ENCODE results near the gene TOMM22.

TOMM22 gene

DNA sequence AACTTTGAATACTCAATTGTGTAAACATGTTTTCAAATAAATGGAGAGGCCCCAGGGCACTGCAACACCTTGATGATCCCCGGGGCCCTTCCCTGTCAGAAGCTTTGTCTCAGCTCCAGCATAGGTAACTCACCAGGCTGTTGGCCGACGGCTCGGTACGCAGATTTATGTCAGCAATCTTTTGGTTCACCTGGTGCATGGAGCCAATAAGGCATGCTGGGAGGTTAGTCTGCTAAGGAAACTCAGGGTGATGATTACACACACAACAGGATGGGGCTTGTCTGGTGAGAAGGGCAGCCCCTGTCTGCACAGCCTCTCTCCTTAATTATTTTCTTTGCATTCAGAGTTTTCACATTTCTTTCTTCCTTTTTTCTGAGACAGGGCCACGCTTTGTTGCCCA lies 36.3 kb upstream of the TOMM22 start:
- no peak overlapping the region for H3K4me3 ChIP-seq (replicated peaks; ENCODE audit: low read depth, low read length)
- TF ChIP-seq, protein P1, sequence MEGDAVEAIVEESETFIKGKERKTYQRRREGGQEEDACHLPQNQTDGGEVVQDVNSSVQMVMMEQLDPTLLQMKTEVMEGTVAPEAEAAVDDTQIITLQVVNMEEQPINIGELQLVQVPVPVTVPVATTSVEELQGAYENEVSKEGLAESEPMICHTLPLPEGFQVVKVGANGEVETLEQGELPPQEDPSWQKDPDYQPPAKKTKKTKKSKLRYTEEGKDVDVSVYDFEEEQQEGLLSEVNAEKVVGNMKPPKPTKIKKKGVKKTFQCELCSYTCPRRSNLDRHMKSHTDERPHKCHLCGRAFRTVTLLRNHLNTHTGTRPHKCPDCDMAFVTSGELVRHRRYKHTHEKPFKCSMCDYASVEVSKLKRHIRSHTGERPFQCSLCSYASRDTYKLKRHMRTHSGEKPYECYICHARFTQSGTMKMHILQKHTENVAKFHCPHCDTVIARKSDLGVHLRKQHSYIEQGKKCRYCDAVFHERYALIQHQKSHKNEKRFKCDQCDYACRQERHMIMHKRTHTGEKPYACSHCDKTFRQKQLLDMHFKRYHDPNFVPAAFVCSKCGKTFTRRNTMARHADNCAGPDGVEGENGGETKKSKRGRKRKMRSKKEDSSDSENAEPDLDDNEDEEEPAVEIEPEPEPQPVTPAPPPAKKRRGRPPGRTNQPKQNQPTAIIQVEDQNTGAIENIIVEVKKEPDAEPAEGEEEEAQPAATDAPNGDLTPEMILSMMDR (IDR thresholded peaks at IDR 0.05; ENCODE audit: insufficient read depth, low read length, poor library complexity, severe bottlenecking) = no peak
- no peak for DNase-seq (ENCODE audit: extremely low read depth, insufficient read length)
- H3K36me3 ChIP-seq (ENCODE audit: control insufficient read depth, insufficient read depth, low read length) = no peaks in the 10 kb centered on the region
- no peaks in the 10 kb centered on the region for H3K27me3 ChIP-seq (replicated peaks; ENCODE audit: control insufficient read depth, insufficient read depth, low read length)

DNA sequence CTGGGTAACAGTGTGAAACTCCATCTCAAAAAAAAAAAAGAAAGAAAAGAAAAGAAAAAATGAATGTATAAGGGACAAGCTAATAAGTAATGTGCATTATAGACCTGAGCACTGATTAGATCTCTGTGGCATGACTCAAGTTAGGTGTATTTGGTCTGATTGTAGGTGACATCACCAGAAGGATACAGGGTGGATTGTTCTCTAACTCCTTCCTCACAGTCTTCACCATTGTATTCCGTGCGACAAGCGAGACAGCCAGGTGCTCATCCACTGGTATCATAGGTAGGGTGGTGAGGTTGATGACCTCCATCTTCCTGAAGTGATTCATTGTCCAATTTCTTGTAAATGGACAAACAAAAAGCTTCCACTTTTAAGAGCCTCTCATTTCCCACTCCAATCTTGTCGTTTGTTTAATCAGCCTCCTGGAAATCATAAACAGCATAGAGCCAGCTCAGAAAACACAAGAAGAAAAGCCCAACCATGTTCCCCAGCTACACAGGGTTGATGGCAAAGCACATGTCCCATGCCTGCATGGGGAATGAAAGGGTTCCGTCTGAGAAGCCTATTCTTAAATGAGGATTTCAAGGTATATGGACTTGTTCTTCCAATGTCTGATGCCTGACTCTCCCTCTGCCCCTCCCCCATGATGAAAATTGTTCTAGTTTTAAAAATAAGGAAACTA lies 31.8 kb upstream of the TOMM22 start:
- no peak for DNase-seq (ENCODE audit: extremely low read depth, insufficient read length)
- TF ChIP-seq, protein P1 (IDR thresholded peaks at IDR 0.05; ENCODE audit: insufficient read depth, low read length, poor library complexity, severe bottlenecking) = no peak
- Histone ChIP-seq H3K27me3 (replicated peaks; ENCODE audit: control insufficient read depth, insufficient read depth, low read length) (no peaks in the 10 kb centered on the region), H3K4me3 (replicated peaks; ENCODE audit: low read depth, low read length) (no peak overlapping the region), H3K36me3 (ENCODE audit: control insufficient read depth, insufficient read depth, low read length) (no peaks in the 10 kb centered on the region)

DNA sequence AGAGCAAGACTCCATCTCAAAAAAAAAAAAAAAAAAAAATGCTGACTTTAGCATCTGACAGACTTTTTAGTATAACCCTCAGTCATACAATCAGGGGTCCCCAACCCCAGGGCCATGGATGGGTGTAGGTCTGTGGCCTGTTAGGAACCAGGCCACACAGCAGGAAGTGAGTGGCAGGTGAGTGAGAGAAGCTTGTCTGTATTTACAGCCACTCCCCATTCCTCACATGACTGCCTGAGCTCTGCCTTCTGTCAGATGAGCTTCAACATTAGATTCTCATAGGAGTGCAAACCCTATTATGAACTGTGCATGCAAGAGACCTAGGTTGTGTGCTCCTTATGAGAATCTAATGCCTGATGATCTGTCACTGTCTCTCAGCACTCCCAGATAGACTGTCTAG lies 28.9 kb upstream of the TOMM22 start:
- H3K36me3 ChIP-seq (ENCODE audit: control insufficient read depth, insufficient read depth, low read length) = no peaks in the 10 kb centered on the region
- DNase-seq (ENCODE audit: extremely low read depth, insufficient read length) = no peak
- TF ChIP-seq, protein P1 (IDR thresholded peaks at IDR 0.05; ENCODE audit: insufficient read depth, low read length, poor library complexity, severe bottlenecking) = no peak
- H3K4me3 ChIP-seq (replicated peaks; ENCODE audit: low read depth, low read length) = no peak overlapping the region
- H3K27me3 ChIP-seq (replicated peaks; ENCODE audit: control insufficient read depth, insufficient read depth, low read length) = no peaks in the 10 kb centered on the region

DNA sequence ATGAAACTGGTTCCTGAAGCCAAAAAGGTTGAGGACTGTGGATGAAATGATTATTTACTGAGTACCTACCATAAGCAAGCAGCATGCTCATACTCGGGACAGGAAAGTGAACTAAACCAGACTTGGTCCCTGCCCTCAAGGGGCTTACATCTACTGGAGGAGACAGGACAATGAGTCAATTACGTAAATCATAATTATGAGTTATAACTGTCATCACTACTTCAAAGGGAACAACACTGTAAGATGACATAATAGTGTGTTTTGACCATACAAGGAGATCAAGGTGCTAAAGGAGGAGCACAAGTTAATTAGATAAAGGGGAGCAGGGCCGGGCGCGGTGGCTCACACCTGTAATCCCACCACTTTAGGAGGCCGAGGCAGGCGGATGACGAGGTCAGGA lies 28.0 kb upstream of the TOMM22 start:
- Histone ChIP-seq H3K36me3 (ENCODE audit: control insufficient read depth, insufficient read depth, low read length) (no peaks in the 10 kb centered on the region), H3K4me3 (replicated peaks; ENCODE audit: low read depth, low read length) (no peak overlapping the region), H3K27me3 (replicated peaks; ENCODE audit: control insufficient read depth, insufficient read depth, low read length) (no peaks in the 10 kb centered on the region)
- no peak for DNase-seq (ENCODE audit: extremely low read depth, insufficient read length)
- TF ChIP-seq, protein P1 (IDR thresholded peaks at IDR 0.05; ENCODE audit: insufficient read depth, low read length, poor library complexity, severe bottlenecking) = no peak

DNA sequence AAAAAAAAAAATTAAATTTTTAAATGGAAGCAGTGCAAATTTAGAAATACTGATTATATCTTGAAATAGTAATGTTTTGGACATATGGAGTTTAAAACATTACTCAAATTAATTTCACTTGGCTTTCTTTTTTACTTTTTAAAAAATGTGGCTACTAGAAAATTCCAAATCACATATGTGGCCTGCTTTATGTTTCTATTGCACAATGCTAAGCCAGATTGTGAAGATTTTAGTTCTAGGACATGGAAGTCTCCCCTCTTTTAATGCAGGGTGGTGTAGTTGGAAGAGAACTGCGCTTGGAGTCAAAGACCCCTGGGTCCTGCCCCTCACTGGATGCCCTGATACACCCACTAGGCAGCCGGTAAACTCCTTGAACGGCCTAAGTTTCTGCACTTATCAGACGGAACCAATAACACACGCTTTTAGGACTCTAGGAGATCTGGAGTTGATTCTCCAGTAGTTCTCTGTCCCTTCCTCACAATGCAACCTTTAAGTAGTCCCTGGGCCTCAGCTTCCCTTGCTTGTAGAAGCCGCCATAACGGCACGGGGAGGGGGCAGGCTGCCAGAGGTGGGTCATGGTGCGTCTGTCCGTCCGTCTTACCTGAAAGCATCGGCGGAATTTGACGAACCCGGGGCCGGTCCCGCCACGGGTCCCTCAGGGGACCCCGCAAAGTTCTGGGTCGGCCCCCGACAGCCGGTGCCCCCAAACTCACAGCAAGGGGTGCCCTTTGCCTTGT lies 26.1 kb upstream of the TOMM22 start:
- TF ChIP-seq, protein P1 (IDR thresholded peaks at IDR 0.05; ENCODE audit: insufficient read depth, low read length, poor library complexity, severe bottlenecking) = no peak
- Histone ChIP-seq H3K36me3 (ENCODE audit: control insufficient read depth, insufficient read depth, low read length) (no peaks in the 10 kb centered on the region; the same call in 1 of the 2 replicates), H3K4me3 (replicated peaks; ENCODE audit: low read depth, low read length) (peak overlapping the region; percentile 79), H3K27me3 (replicated peaks; ENCODE audit: control insufficient read depth, insufficient read depth, low read length) (no peaks in the 10 kb centered on the region)
- DNase-seq (ENCODE audit: extremely low read depth, insufficient read length) = no peak
